IMR-90 (cell line): ENCODE data around the gene SAMSN1. TPM values are rescaled to one million over a fixed set of nuclear protein-coding genes. Genes with fewer than 3 reads are reported as not detected.

Experiments used
- ATAC-seq: fragments of 200-7000 bp; cut with Tn5 transposase; 2 replicates; pipeline ENCODE4 v1.9.1; 2020; ENCODE audit warnings: low read depth, mild to moderate bottlenecking, moderate library complexity
- BruUV-seq: library from RNA; stranded (reverse); fragments of 400-500 nt; replicated peaks from 2 replicates; lab custom pipeline; 2021; lab: Mats Ljungman, UMichigan
- CTCF ChIA-PET: fragments of 300-600 bp; formaldehyde crosslinking; extraction: SDS; loops from one replicate; lab custom pipeline; 2021; ENCODE audit warnings: antibody characterized with exemption; lab: Yijun Ruan, JAX
- POLR2A ChIA-PET: fragments of 300-600 bp; sonication (Branson Sonifier 250); formaldehyde crosslinking; loops from one replicate; lab custom pipeline; 2022; ENCODE audit warnings: antibody characterized with exemption; ENCODE audit not compliant: unreplicated experiment; lab: Charles Lee
- DNase-seq: peaks from one replicate; pipeline ENCODE4 v3.0.0; 2013
- H2AFZ ChIP-seq: replicated peaks from 2 replicates; pipeline ENCODE3; 2013; ENCODE audit warnings: low read length, mild to moderate bottlenecking; ENCODE audit not compliant: poor library complexity
- H2AK5ac ChIP-seq: 2 replicates; pipeline ENCODE4 v1.6.1; 2013; ENCODE audit warnings: low read depth, low read length, inconsistent platforms
- H2AK9ac ChIP-seq: replicated peaks from 2 replicates; pipeline ENCODE3; 2013; ENCODE audit warnings: mild to moderate bottlenecking, low read depth, low read length, moderate library complexity; ENCODE audit not compliant: poor library complexity
- H2BK120ac ChIP-seq: 2 replicates; pipeline ENCODE4 v1.6.1; 2013; ENCODE audit warnings: low read depth, low read length, inconsistent platforms
- H2BK15ac ChIP-seq: 3 replicates; pipeline ENCODE4 v1.6.1; 2013; ENCODE audit warnings: low read depth, low read length, inconsistent platforms
- H2BK20ac ChIP-seq: 2 replicates; pipeline ENCODE4 v1.6.1; 2013; ENCODE audit warnings: low read depth, mild to moderate bottlenecking, inconsistent platforms, low read length, moderate library complexity
- H2BK5ac ChIP-seq: 2 replicates; pipeline ENCODE4 v1.6.1; 2013; ENCODE audit warnings: mild to moderate bottlenecking, low read depth, low read length, inconsistent platforms; ENCODE audit not compliant: poor library complexity, severe bottlenecking
- H3K14ac ChIP-seq: replicated peaks from 2 replicates; pipeline ENCODE4 v1.6.1; 2013; ENCODE audit warnings: low read depth, low read length, inconsistent platforms
- H3K18ac ChIP-seq: 2 replicates; pipeline ENCODE4 v1.6.1; 2013; ENCODE audit warnings: low read depth, low read length, control low read depth
- H3K23ac ChIP-seq: 2 replicates; pipeline ENCODE4 v1.6.1; 2013; ENCODE audit warnings: low read depth, low read length, inconsistent platforms
- H3K27ac ChIP-seq: 2 replicates; pipeline ENCODE4 v1.5.1; 2013; ENCODE audit warnings: mild to moderate bottlenecking, control low read depth, low read length; ENCODE audit not compliant: insufficient read depth
- H3K27me3 ChIP-seq: 2 replicates; pipeline ENCODE4 v1.6.1; 2013; ENCODE audit warnings: low read length; ENCODE audit not compliant: control insufficient read depth, insufficient read depth
- H3K36me3 ChIP-seq: 2 replicates; pipeline ENCODE4 v1.6.1; 2013; ENCODE audit warnings: low read length, mixed read lengths; ENCODE audit not compliant: control insufficient read depth, insufficient read depth
- H3K4ac ChIP-seq: 2 replicates; pipeline ENCODE4 v1.6.1; 2013; ENCODE audit warnings: low read depth, low read length, inconsistent platforms
- H3K4me1 ChIP-seq: 2 replicates; pipeline ENCODE4 v1.6.1; 2013; ENCODE audit warnings: low read length, mixed read lengths; ENCODE audit not compliant: control insufficient read depth, insufficient read depth
- H3K4me2 ChIP-seq: 2 replicates; pipeline ENCODE4 v1.6.1; 2013; ENCODE audit warnings: low read depth, mild to moderate bottlenecking, control low read depth, low read length, moderate library complexity
- H3K4me3 ChIP-seq: 2 replicates; pipeline ENCODE4 v1.5.1; 2013; ENCODE audit warnings: low read depth, mild to moderate bottlenecking, control low read depth, low read length, moderate library complexity; ENCODE audit not compliant: insufficient read depth
- H3K56ac ChIP-seq: 2 replicates; pipeline ENCODE4 v1.6.1; 2013; ENCODE audit warnings: low read length, inconsistent platforms; ENCODE audit not compliant: insufficient read depth; ENCODE audit errors: extremely low read depth
- H3K79me1 ChIP-seq, 2 experiments: 2 replicates each; pipeline ENCODE4 v1.6.1; 2013; ENCODE audit warnings: low read length in 2 of 2, inconsistent platforms in 1 of 2, low read depth in 1 of 2
- H3K9ac ChIP-seq: 2 replicates; pipeline ENCODE4 v1.6.1; 2013; ENCODE audit warnings: low read depth, low read length, control low read depth
- H3K9me1 ChIP-seq: 2 replicates; pipeline ENCODE4 v1.6.1; 2013; ENCODE audit warnings: low read length, inconsistent platforms; ENCODE audit not compliant: insufficient read depth
- H3K9me3 ChIP-seq: 2 replicates; pipeline ENCODE4 v1.6.1; 2013; ENCODE audit warnings: low read length; ENCODE audit not compliant: control insufficient read depth, insufficient read depth
- H4K20me1 ChIP-seq: 2 replicates; pipeline ENCODE4 v1.6.1; 2013; ENCODE audit warnings: low read length, inconsistent platforms; ENCODE audit not compliant: insufficient read depth
- H4K5ac ChIP-seq: 2 replicates; pipeline ENCODE4 v1.6.1; 2013; ENCODE audit warnings: mild to moderate bottlenecking, low read depth, low read length, control low read depth
- H4K8ac ChIP-seq, 2 experiments: 2 replicates each; pipeline ENCODE4 v1.6.1; 2013; ENCODE audit warnings: low read depth in 2 of 2, low read length in 2 of 2, control low read depth in 1 of 2, inconsistent platforms in 1 of 2
- H4K91ac ChIP-seq: 2 replicates; pipeline ENCODE4 v1.6.1; 2013; ENCODE audit warnings: low read depth, low read length, inconsistent platforms; ENCODE audit not compliant: insufficient read depth
- BHLHE40 ChIP-seq: fragments of 150-350 bp; IDR thresholded peaks from 2 replicates; pipeline ENCODE4 v1.6.1; 2016; ENCODE audit warnings: mild to moderate bottlenecking, low read depth, low read length
- CEBPB ChIP-seq: IDR thresholded peaks from 2 replicates; pipeline ENCODE4 v1.6.1; 2012; ENCODE audit warnings: low read depth, low read length, improper control_type of control experiment
- CHD1 ChIP-seq: IDR thresholded peaks from 2 replicates; pipeline ENCODE4 v1.6.1; 2012; ENCODE audit warnings: low read depth, low read length, improper control_type of control experiment
- CTCF ChIP-seq: conservative IDR thresholded peaks from 2 replicates; pipeline ENCODE4 v1.5.1; 2012; ENCODE audit warnings: mild to moderate bottlenecking, low read depth, low read length, improper control_type of control experiment
- FOS ChIP-seq: fragments of 150-350 bp; IDR thresholded peaks from 2 replicates; pipeline ENCODE4 v1.6.1; 2016; ENCODE audit warnings: low read depth, low read length
- MAFK ChIP-seq: IDR thresholded peaks from 2 replicates; pipeline ENCODE4 v1.6.1; 2012; ENCODE audit warnings: low read depth, low read length, improper control_type of control experiment
- MAZ ChIP-seq: IDR thresholded peaks from 2 replicates; pipeline ENCODE4 v1.6.1; 2012; ENCODE audit warnings: low read depth, mild to moderate bottlenecking, low read length, improper control_type of control experiment, moderate library complexity, borderline replicate concordance
- MXI1 ChIP-seq: IDR thresholded peaks from 2 replicates; pipeline ENCODE4 v1.6.1; 2012; ENCODE audit warnings: low read depth, mild to moderate bottlenecking, low read length, moderate library complexity, borderline replicate concordance
- NFE2L2 ChIP-seq: fragments of 150-350 bp; IDR thresholded peaks from 2 replicates; pipeline ENCODE4 v1.6.1; 2016; ENCODE audit warnings: low read depth, mild to moderate bottlenecking, low read length
- POLR2A ChIP-seq: IDR thresholded peaks from 2 replicates; pipeline ENCODE4 v1.6.1; 2012; ENCODE audit warnings: mild to moderate bottlenecking, low read depth, low read length
- RAD21 ChIP-seq: IDR thresholded peaks from 2 replicates; pipeline ENCODE4 v1.6.1; 2012; ENCODE audit warnings: low read length, improper control_type of control experiment
- RCOR1 ChIP-seq: IDR thresholded peaks from 2 replicates; pipeline ENCODE4 v1.6.1; 2012; ENCODE audit warnings: mild to moderate bottlenecking, low read length, improper control_type of control experiment; ENCODE audit not compliant: insufficient replicate concordance
- RFX5 ChIP-seq: IDR thresholded peaks from 2 replicates; pipeline ENCODE4 v1.8.0; 2012; ENCODE audit warnings: low read depth, mild to moderate bottlenecking, low read length, moderate library complexity
- SMC3 ChIP-seq: fragments of 150-350 bp; IDR thresholded peaks from 2 replicates; pipeline ENCODE4 v1.6.1; 2016; ENCODE audit warnings: low read depth, mild to moderate bottlenecking, antibody characterized with exemption, low read length, moderate library complexity
- WGBS, 2 experiments: methylation state at CpG; one replicate each; pipeline versions ENCODE4 v1.1.5 to v1.1.7; 2013; ENCODE audit warnings: missing lambda C conversion rate in 2 of 2; ENCODE audit not compliant: insufficient read length in 1 of 2; ENCODE audit errors: extremely low coverage in 2 of 2; 5-methylcytosine and 5-hydroxymethylcytosine counted together
- dilution Hi-C: fragments of 300-500 bp; cut with HindIII; formaldehyde crosslinking; loops from one replicate; pipeline ENCODE4 v1.14.3; 2018; ENCODE audit warnings: low sequenced_read_pairs; ENCODE audit not compliant: unreplicated experiment
- in situ Hi-C: fragments of 300-500 bp; cut with MboI; formaldehyde crosslinking; loops from 3 replicates; pipeline ENCODE4 v1.14.3; 2019; ENCODE audit warnings: low sequenced_read_pairs, inconsistent platforms, mixed read lengths
- intact Hi-C: fragments of 100-400 bp; cut with micrococcal nuclease; formaldehyde crosslinking; loops from 2 replicates; pipeline ENCODE4 v1.10.0; 2022
- polyA plus RNA-seq, 3 experiments: library from polyadenylated mRNA; depleted of rRNA; stranded (reverse); fragments of >200 nt; gene quantifications; 2 replicates each; pipeline ENCODE4 v1.2.3, GENCODE V29; 2012; ENCODE audit warnings: low replicate concordance in 1 of 3
- total RNA-seq: library from RNA; depleted of rRNA; stranded (reverse); fragments of >200 nt; gene quantifications from 2 replicates; pipeline ENCODE4 v1.2.3, GENCODE V29; 2012
- TF ChIP-seq, protein P1 (sequence below): fragments of 150-350 bp; IDR thresholded peaks from 2 replicates; pipeline ENCODE4 v1.6.1; 2017; ENCODE audit warnings: mild to moderate bottlenecking, antibody characterized with exemption, low read length, low read depth
- TF ChIP-seq, protein P2 (sequence below): fragments of 150-350 bp; IDR thresholded peaks from 2 replicates; pipeline ENCODE4 v1.6.1; 2016; ENCODE audit warnings: low read depth, mild to moderate bottlenecking, low read length, moderate library complexity, borderline replicate concordance

Gene SAMSN1
- total and polyA plus RNA-seq, 2 of the 4 experiments (the other 2 are of a cell fraction) = not detected

- Histone ChIP-seq H4K91ac (no peak overlapping the region), H3K4me1 (no peaks in the 10 kb centered on the region), H3K36me3 (no peaks in the 10 kb centered on the region), H2BK15ac (no peak overlapping the region), H3K9ac (no peak overlapping the region), H2BK120ac (no peak overlapping the region), H3K9me3 (no peaks in the 10 kb centered on the region; the same call in 1 of the 2 replicates), H4K8ac (no peak overlapping the region), H3K18ac (no peak overlapping the region), H4K20me1 (no peaks in the 10 kb centered on the region), H3K14ac (no peak overlapping the region), H3K27me3 (no peaks in the 10 kb centered on the region), H2AK5ac (no peak overlapping the region), H3K56ac (no peak overlapping the region), H3K9me1 (no peaks in the 10 kb centered on the region), H3K4me2 (no peak overlapping the region), H2AFZ (no peak overlapping the region), H3K4me3 (no peak overlapping the region), H3K4ac (no peak overlapping the region), H3K79me1 (no peaks in the 10 kb centered on the region), H2BK5ac (no peak overlapping the region), H4K5ac (no peak overlapping the region), H2AK9ac (no peak overlapping the region), H2BK20ac (no peak overlapping the region), H3K27ac (no peak overlapping the region), H3K23ac (no peak overlapping the region)
- DNase-seq (no peak), ATAC-seq (no peak)
- POLR2A ChIA-PET = no interaction called here
- CTCF ChIA-PET = no interaction called here
- intact Hi-C loops = no loop called here
- TF ChIP-seq FOS = no peak
- TF ChIP-seq CHD1 = no peak
- no peak for TF ChIP-seq SMC3
- TF ChIP-seq BHLHE40 = no peak
- TF ChIP-seq, protein P1, sequence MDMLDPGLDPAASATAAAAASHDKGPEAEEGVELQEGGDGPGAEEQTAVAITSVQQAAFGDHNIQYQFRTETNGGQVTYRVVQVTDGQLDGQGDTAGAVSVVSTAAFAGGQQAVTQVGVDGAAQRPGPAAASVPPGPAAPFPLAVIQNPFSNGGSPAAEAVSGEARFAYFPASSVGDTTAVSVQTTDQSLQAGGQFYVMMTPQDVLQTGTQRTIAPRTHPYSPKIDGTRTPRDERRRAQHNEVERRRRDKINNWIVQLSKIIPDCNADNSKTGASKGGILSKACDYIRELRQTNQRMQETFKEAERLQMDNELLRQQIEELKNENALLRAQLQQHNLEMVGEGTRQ = no peak
- TF ChIP-seq, protein P2, sequence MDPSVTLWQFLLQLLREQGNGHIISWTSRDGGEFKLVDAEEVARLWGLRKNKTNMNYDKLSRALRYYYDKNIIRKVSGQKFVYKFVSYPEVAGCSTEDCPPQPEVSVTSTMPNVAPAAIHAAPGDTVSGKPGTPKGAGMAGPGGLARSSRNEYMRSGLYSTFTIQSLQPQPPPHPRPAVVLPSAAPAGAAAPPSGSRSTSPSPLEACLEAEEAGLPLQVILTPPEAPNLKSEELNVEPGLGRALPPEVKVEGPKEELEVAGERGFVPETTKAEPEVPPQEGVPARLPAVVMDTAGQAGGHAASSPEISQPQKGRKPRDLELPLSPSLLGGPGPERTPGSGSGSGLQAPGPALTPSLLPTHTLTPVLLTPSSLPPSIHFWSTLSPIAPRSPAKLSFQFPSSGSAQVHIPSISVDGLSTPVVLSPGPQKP = no peak
- no peak for TF ChIP-seq CTCF
- TF ChIP-seq RFX5 = no peak
- no peak for TF ChIP-seq MAFK
- TF ChIP-seq POLR2A = no peak
- TF ChIP-seq MAZ = no peak
- no peak for TF ChIP-seq NFE2L2
- no peak for TF ChIP-seq RCOR1
- TF ChIP-seq RAD21 = no peak
- no peak for TF ChIP-seq CEBPB
- TF ChIP-seq MXI1 = no peak
- BruUV-seq = no TSS peak
- in situ Hi-C loops = no loop called here
- WGBS, 2 experiments = no CpG with 5 or more reads among the region's 5 CpGs
- dilution Hi-C loops = no loop called here
Measured at GRCh38 chr21:14543983-14544382, 2.1 kb downstream of the SAMSN1 start.
